Fibroblast of skin of left biceps (primary cell): ENCODE results near the gene PLXNA4.
"Not testable (repeated sequence)": the region's sequence is repeated elsewhere in the genome, so short reads cannot be mapped to it uniquely, and the experiment has no call there.

Experiments
- DNase-seq, 2 experiments: peaks; one replicate each; pipeline ENCODE4 v3.0.0-alpha.2; 2013; ENCODE audit warnings: low read depth in 2 of 2

Gene PLXNA4

GRCh38 chr7:132178402-132179079 lies 397.7 kb downstream of the PLXNA4 start:
- DNase-seq, result not testable (repeated sequence)

GRCh38 chr7:132177708-132178401 lies 398.4 kb downstream of the PLXNA4 start:
- no peak for DNase-seq

GRCh38 chr7:132176719-132177118 lies 399.6 kb downstream of the PLXNA4 start:
- no peak for DNase-seq

- no peak for DNase-seq
Measured at GRCh38 chr7:132171130-132171576, 405.1 kb downstream of the PLXNA4 start.

GRCh38 chr7:132169730-132170129 lies 406.5 kb downstream of the PLXNA4 start:
- DNase-seq, result no peak

- DNase-seq, result no peak
Measured at GRCh38 chr7:132168239-132168638, 408.0 kb downstream of the PLXNA4 start.

- DNase-seq, result not testable (repeated sequence)
Measured at GRCh38 chr7:132165695-132166094, 410.6 kb downstream of the PLXNA4 start.

- DNase-seq, result no peak
Measured at GRCh38 chr7:132164558-132165125, 411.6 kb downstream of the PLXNA4 start.

- no peak for DNase-seq
Measured at GRCh38 chr7:132162556-132163144, 413.6 kb downstream of the PLXNA4 start.

GRCh38 chr7:132161976-132162375 lies 414.3 kb downstream of the PLXNA4 start:
- no peak for DNase-seq

- no peak for DNase-seq
Measured at GRCh38 chr7:132161533-132161915, 414.7 kb downstream of the PLXNA4 start.

- peak; percentile 50 to 63 for DNase-seq
Measured at GRCh38 chr7:132160611-132161532, 415.4 kb downstream of the PLXNA4 start.

- DNase-seq, result no peak
Measured at GRCh38 chr7:132158841-132159240, 417.4 kb downstream of the PLXNA4 start.

GRCh38 chr7:132158166-132158565 lies 418.1 kb downstream of the PLXNA4 start:
- no peak for DNase-seq

- DNase-seq, result no peak
Measured at GRCh38 chr7:132155715-132156114, 420.6 kb downstream of the PLXNA4 start.

GRCh38 chr7:132154695-132155471 lies 421.4 kb downstream of the PLXNA4 start:
- DNase-seq, result no peak

GRCh38 chr7:132154248-132154647 lies 422.0 kb downstream of the PLXNA4 start:
- no peak for DNase-seq

- no peak for DNase-seq
Measured at GRCh38 chr7:132152131-132152889, 424.0 kb downstream of the PLXNA4 start.

GRCh38 chr7:132150711-132151110 lies 425.6 kb downstream of the PLXNA4 start:
- DNase-seq, result no peak
